OCI-LY3 (cell line): ENCODE measurements around the gene GSTM4.

Experiments
- EZH2phosphoT487 ChIP-seq: fragments of 200-600 bp; shearing (Covaris generic); IDR thresholded peaks from 2 replicates; pipeline ENCODE4 v1.6.1; 2018; ENCODE audit warnings: antibody characterized with exemption, mixed run types, low read depth
- TF ChIP-seq, protein P1 (sequence below): fragments of 200-600, 300-600 bp; sonication (generic); IDR thresholded peaks from 2 replicates; pipeline ENCODE4 v1.5.1; 2014; ENCODE audit warnings: antibody characterized with exemption, low read length, low read depth

DNA sequence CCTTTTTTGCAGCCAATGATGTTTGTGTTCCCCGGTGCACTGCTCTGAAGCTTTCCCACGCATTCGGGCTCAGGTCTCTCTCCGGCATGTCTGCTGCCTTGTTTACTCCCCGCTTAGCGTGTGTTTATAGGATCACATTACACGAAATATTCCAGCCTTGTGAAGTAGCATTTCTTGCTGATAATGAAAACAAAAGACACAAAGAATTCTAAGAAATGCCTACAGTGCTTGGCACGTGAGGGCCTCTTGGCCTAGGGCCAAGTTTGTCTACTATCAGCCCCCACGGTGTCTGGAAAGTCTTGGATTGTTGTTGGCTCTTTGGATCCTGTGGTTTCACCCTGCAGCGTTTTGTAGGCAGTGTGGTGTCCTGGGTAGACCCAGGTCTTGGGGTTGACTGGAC is 11.2 kb upstream of the GSTM4 start:
- no peak for TF ChIP-seq EZH2phosphoT487
- TF ChIP-seq, protein P1, sequence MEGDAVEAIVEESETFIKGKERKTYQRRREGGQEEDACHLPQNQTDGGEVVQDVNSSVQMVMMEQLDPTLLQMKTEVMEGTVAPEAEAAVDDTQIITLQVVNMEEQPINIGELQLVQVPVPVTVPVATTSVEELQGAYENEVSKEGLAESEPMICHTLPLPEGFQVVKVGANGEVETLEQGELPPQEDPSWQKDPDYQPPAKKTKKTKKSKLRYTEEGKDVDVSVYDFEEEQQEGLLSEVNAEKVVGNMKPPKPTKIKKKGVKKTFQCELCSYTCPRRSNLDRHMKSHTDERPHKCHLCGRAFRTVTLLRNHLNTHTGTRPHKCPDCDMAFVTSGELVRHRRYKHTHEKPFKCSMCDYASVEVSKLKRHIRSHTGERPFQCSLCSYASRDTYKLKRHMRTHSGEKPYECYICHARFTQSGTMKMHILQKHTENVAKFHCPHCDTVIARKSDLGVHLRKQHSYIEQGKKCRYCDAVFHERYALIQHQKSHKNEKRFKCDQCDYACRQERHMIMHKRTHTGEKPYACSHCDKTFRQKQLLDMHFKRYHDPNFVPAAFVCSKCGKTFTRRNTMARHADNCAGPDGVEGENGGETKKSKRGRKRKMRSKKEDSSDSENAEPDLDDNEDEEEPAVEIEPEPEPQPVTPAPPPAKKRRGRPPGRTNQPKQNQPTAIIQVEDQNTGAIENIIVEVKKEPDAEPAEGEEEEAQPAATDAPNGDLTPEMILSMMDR: no peak
